ENCODE measurements around the gene USP7. TPM values are rescaled to one million over a fixed set of nuclear protein-coding genes. Genes with fewer than 3 reads are reported as not detected.
"Not testable (repeated sequence)": the region's sequence is repeated elsewhere in the genome, so short reads cannot be mapped to it uniquely, and the experiment has no call there.

USP7 gene
- total and polyA plus RNA-seq, 4 donors = 13.7 to 85.6 (median 37.7) TPM

GRCh38 chr16:8971416-8971815, 7.7 kb upstream of the USP7 start:
- Histone ChIP-seq H3K27ac (ENCODE audit: low read depth in 1 of 2, low read length in 2 of 2) (no peak overlapping the region), H3K4me3 (ENCODE audit: low read depth in 1 of 3, low read length in 3 of 3) (no peak overlapping the region), H3K9me3 (ENCODE audit: control insufficient read depth in 4 of 4, low read length in 3 of 4) (no peaks in the 10 kb centered on the region), H3K27me3 (ENCODE audit: control insufficient read depth in 4 of 4, insufficient read depth in 4 of 4, low read length in 3 of 4) (no peaks in the 10 kb centered on the region), H3K9ac (ENCODE audit: low read depth in 1 of 2, low read length in 2 of 2) (no peak overlapping the region), H3K4me1 (ENCODE audit: control insufficient read depth in 4 of 4, insufficient read depth in 4 of 4, low read length in 3 of 4) (no peaks in the 10 kb centered on the region), H3K36me3 (ENCODE audit: control insufficient read depth in 4 of 4, insufficient read depth in 3 of 4, low read depth in 1 of 4, low read length in 3 of 4) (no peaks in the 10 kb centered on the region)
- WGBS = 95% methylated on average over 1 of the region's 1 CpG
- TF ChIP-seq NR2F2 (IDR thresholded peaks at IDR 0.05) = no peak
- TF ChIP-seq HNF4G (IDR thresholded peaks at IDR 0.05) = no peak
- no peak for TF ChIP-seq REST (IDR thresholded peaks at IDR 0.05)
- no peak for TF ChIP-seq TAF1 (conservative IDR thresholded peaks at IDR 0.05)
- no peak for TF ChIP-seq HNF4A (conservative IDR thresholded peaks at IDR 0.05)
- no peak for TF ChIP-seq SP1 (IDR thresholded peaks at IDR 0.05)
- no peak for TF ChIP-seq EGR1 (IDR thresholded peaks at IDR 0.05; ENCODE audit: low read depth in 2 of 2)
- TF ChIP-seq FOXA1 (IDR thresholded peaks at IDR 0.05) = no peak
- no peak for TF ChIP-seq GABPA (IDR thresholded peaks at IDR 0.05 in 1 of 2, conservative IDR thresholded peaks at IDR 0.05 in 1 of 2)
- TF ChIP-seq, protein P1, sequence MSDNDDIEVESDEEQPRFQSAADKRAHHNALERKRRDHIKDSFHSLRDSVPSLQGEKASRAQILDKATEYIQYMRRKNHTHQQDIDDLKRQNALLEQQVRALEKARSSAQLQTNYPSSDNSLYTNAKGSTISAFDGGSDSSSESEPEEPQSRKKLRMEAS (IDR thresholded peaks at IDR 0.05) = no peak
- no peak for TF ChIP-seq YY1 (IDR thresholded peaks at IDR 0.05)
- TF ChIP-seq JUND (IDR thresholded peaks at IDR 0.05) = no peak
- no peak for DNase-seq (ENCODE audit: low spot score)

- not testable (repeated sequence) for H3K27ac ChIP-seq (ENCODE audit: low read depth in 1 of 2, low read length in 2 of 2); H3K4me3 ChIP-seq (ENCODE audit: low read depth in 1 of 3, low read length in 3 of 3); H3K36me3 ChIP-seq (ENCODE audit: control insufficient read depth in 4 of 4, insufficient read depth in 3 of 4, low read depth in 1 of 4, low read length in 3 of 4); H3K4me1 ChIP-seq (ENCODE audit: control insufficient read depth in 4 of 4, insufficient read depth in 4 of 4, low read length in 3 of 4); DNase-seq (ENCODE audit: low spot score); H3K9ac ChIP-seq (ENCODE audit: low read depth in 1 of 2, low read length in 2 of 2); H3K9me3 ChIP-seq (ENCODE audit: control insufficient read depth in 4 of 4, low read length in 3 of 4); H3K27me3 ChIP-seq (ENCODE audit: control insufficient read depth in 4 of 4, insufficient read depth in 4 of 4, low read length in 3 of 4)
- WGBS = 83% methylated on average over 10 of the region's 10 CpGs
Measured at GRCh38 chr16:8969202-8969897, 5.6 kb upstream of the USP7 start.

DNA sequence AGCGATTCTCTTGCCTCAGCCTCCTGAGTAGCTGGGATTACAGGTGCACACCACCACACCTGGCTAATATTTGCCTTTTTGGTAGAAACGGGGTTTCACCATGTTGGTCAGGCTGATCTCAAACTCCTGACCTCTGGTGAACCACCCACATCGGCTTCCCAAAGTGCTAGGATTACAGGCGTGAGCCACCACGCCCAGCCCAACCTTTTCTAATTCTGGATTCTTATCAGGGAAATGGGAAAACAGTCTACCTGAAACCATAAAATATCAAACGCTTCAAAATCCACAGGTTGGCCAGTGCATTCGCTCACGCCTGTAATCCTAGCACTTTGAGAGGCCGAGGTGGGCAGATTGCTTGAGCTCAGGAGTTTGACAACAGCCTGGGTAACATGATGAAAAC, 4.3 kb upstream of the USP7 start:
- not testable (repeated sequence) for H3K36me3 ChIP-seq (ENCODE audit: control insufficient read depth in 4 of 4, insufficient read depth in 3 of 4, low read depth in 1 of 4, low read length in 3 of 4); H3K4me1 ChIP-seq (ENCODE audit: control insufficient read depth in 4 of 4, insufficient read depth in 4 of 4, low read length in 3 of 4); H3K4me3 ChIP-seq (ENCODE audit: low read depth in 1 of 3, low read length in 3 of 3); H3K27me3 ChIP-seq (ENCODE audit: control insufficient read depth in 4 of 4, insufficient read depth in 4 of 4, low read length in 3 of 4); H3K9me3 ChIP-seq (ENCODE audit: control insufficient read depth in 4 of 4, low read length in 3 of 4); DNase-seq (ENCODE audit: low spot score); H3K9ac ChIP-seq (ENCODE audit: low read depth in 1 of 2, low read length in 2 of 2); H3K27ac ChIP-seq (ENCODE audit: low read depth in 1 of 2, low read length in 2 of 2)
- 90% methylated on average over 9 of the region's 9 CpGs for WGBS
